Lower lobe of right lung (tissue), 2 donors: ENCODE data around the gene PCIF1. TPM values are rescaled to one million over a fixed set of nuclear protein-coding genes. Genes with fewer than 3 reads are reported as not detected.
"Not testable (repeated sequence)": the region's sequence is repeated elsewhere in the genome, so short reads cannot be mapped to it uniquely, and the experiment has no call there.

Experiments
- ATAC-seq, 2 donors: fragments of 200-7000 bp; cut with Tn5 transposase; one replicate each; pipeline ENCODE4 v1.9.1; 2020 to 2022; ENCODE audit warnings: mild to moderate bottlenecking in 2 of 2, moderate library complexity in 2 of 2
- DNase-seq: peaks from one replicate; pipeline ENCODE4 v3.0.0-alpha.2; 2020
- H3K27ac ChIP-seq: fragments of 200-600 bp; one replicate; pipeline ENCODE4 v1.8.0; 2022
- H3K27me3 ChIP-seq: fragments of 200-600 bp; one replicate; pipeline ENCODE4 v1.8.0; 2022; ENCODE audit warnings: low read depth
- H3K36me3 ChIP-seq: fragments of 200-600 bp; one replicate; pipeline ENCODE4 v1.8.0; 2022; ENCODE audit warnings: mild to moderate bottlenecking
- H3K4me1 ChIP-seq: fragments of 200-600 bp; one replicate; pipeline ENCODE4 v1.8.0; 2022
- H3K4me3 ChIP-seq: fragments of 200-600 bp; one replicate; pipeline ENCODE4 v1.8.0; 2022; ENCODE audit warnings: mild to moderate bottlenecking
- H3K9me3 ChIP-seq: fragments of 200-600 bp; one replicate; pipeline ENCODE4 v1.8.0; 2022
- intact Hi-C: fragments of 100-400 bp; cut with DNase I; formaldehyde crosslinking; loops from one replicate; pipeline ENCODE4 v1.11.0; 2022
- total RNA-seq: library from RNA; stranded (reverse); fragmentation: NEBNext Ultra II Directional; extraction: Animal tissue kit (Norgen Biotek cat#: 25700); gene quantifications from one replicate; pipeline ENCODE4 v1.2.1, GENCODE V29; 2021
- TF ChIP-seq, protein P1 (sequence below): fragments of 200-600 bp; IDR thresholded peaks from one replicate; pipeline ENCODE4 v1.8.0; 2022; ENCODE audit warnings: antibody characterized with exemption, mild to moderate bottlenecking
- donor health status: DM: no; HTN: yes; CAD: no; lungs with severe emphysema.

PCIF1 gene
- total RNA-seq, 1 donor from 2014 or later = 34.7 TPM

DNA sequence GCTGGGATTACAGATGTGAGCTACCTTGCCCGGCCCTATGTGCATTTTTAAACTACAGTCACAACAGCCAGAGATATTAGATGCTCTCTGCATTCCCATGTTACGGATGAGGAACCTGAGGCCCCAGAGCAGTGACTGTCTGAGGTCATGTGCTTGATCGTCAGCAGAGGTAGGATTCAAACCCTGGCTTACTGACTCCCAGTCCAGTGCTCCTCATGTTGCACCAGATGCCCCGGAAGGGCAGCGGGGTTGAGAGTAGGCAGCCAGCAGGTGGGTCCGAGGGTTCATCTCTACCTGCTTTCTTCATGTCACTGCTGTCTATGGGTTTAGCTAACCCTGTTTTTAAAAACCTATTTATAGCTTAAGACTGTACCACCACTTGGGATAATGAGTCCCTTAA lies 46.8 kb downstream of the PCIF1 start:
- no peak overlapping the region for H3K27ac ChIP-seq
- ATAC-seq = no peak
- intact Hi-C loops = no loop called here
- H3K4me1 ChIP-seq = no peaks in the 10 kb centered on the region
- no peaks in the 10 kb centered on the region for H3K27me3 ChIP-seq
- peak; percentile 11 for DNase-seq
- TF ChIP-seq, protein P1, sequence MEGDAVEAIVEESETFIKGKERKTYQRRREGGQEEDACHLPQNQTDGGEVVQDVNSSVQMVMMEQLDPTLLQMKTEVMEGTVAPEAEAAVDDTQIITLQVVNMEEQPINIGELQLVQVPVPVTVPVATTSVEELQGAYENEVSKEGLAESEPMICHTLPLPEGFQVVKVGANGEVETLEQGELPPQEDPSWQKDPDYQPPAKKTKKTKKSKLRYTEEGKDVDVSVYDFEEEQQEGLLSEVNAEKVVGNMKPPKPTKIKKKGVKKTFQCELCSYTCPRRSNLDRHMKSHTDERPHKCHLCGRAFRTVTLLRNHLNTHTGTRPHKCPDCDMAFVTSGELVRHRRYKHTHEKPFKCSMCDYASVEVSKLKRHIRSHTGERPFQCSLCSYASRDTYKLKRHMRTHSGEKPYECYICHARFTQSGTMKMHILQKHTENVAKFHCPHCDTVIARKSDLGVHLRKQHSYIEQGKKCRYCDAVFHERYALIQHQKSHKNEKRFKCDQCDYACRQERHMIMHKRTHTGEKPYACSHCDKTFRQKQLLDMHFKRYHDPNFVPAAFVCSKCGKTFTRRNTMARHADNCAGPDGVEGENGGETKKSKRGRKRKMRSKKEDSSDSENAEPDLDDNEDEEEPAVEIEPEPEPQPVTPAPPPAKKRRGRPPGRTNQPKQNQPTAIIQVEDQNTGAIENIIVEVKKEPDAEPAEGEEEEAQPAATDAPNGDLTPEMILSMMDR = no peak
- H3K4me3 ChIP-seq = no peak overlapping the region
- H3K36me3 ChIP-seq = no peaks in the 10 kb centered on the region
- no peaks in the 10 kb centered on the region for H3K9me3 ChIP-seq

DNA sequence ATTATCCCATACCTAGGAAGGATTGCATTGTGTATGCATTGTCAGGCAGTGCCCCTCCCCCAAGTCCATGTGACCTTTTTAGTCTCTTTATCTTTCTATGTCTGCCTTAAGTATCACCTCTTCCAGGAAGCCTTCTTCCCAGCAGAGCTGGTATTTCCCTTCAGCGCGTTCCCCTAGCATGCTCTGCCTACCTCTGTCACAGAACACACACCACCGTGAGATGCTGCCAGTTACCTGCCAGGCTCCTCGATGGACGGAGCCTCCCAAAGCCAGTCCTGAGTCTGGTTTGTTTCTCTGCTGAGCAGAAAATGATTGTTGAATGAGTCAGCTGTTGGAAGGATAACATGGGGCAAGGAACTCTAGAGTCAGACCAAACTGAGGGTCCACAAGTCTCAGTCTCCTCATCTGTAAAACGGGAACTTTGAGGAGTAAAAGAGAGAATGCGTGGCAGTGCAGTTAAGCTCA lies 48.8 kb downstream of the PCIF1 start:
- Histone ChIP-seq H3K4me3 (no peak overlapping the region), H3K9me3 (no peaks in the 10 kb centered on the region), H3K36me3 (no peaks in the 10 kb centered on the region), H3K27ac (no peak overlapping the region), H3K27me3 (no peaks in the 10 kb centered on the region), H3K4me1 (no peaks in the 10 kb centered on the region)
- ATAC-seq (no peak), DNase-seq (peak; percentile 4)
- intact Hi-C loops = no loop called here
- TF ChIP-seq, protein P1 = no peak

DNA sequence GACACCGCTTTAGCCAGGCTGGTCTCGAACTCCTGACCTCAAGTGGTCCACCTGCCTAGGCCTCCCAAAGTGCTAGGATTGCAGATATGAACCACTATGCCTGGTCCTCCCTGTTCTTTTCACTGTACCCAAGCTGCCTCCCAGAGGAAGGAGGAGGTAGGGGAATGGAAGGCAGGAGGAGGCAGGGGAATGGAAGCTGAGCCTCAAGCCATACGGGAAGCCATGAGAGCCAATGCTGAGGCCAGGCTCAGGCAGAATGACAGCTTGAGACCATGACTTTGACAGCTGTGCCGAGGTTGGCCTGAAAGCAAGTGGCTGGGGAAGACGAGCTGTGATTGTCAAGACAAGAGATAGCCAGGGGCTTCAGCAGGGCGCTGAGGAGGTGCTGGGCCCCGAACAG lies 51.1 kb downstream of the PCIF1 start:
- Histone ChIP-seq H3K36me3 (no peaks in the 10 kb centered on the region), H3K27me3 (peaks cover 6% of the 10 kb centered on the region), H3K4me3 (no peak overlapping the region), H3K9me3 (no peaks in the 10 kb centered on the region), H3K4me1 (no peaks in the 10 kb centered on the region), H3K27ac (no peak overlapping the region)
- DNase-seq = peak; percentile 24
- ATAC-seq = no peak
- TF ChIP-seq, protein P1 = no peak
- intact Hi-C loops = no loop called here

DNA sequence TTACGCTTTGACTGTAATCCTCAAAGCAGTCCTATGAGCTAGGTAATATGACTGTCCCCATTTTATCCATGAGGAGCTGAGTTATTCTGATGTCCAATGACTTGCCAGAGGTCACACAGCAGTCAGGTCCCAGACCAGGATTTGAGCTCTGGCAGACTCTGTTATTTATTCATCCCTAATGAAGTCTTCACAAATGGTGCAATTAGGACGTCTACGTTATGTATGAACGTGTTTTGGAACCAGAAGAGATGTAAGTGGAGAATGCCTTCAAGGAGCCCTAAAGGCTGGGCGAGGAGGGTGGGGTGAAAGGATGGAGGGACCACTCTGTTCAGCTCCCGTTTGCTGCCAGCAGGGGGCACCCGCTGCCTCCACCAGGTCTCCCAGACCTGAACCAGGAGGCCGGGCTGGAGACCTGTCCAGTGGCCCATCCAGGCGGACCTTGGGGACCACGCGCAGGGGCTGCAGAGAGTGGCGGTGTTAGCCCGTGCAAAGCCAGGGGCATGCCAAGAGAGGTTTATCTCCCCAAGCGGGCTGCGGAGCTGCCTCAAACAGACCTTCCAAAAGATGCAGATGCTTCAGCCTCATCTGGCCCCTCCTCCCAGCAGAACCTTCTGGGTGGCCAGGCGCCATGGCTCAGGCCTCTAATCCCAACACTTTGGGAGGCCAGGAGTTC lies 52.8 kb downstream of the PCIF1 start:
- TF ChIP-seq, protein P1 = peak; percentile 92
- Histone ChIP-seq H3K4me3 (no peak overlapping the region), H3K4me1 (no peaks in the 10 kb centered on the region), H3K9me3 (no peaks in the 10 kb centered on the region), H3K27ac (no peak overlapping the region), H3K27me3 (peaks cover 16% of the 10 kb centered on the region), H3K36me3 (no peaks in the 10 kb centered on the region)
- ATAC-seq (peak; percentile 90 to 92), DNase-seq (peak; percentile 87)
- intact Hi-C loops = no loop called here

DNA sequence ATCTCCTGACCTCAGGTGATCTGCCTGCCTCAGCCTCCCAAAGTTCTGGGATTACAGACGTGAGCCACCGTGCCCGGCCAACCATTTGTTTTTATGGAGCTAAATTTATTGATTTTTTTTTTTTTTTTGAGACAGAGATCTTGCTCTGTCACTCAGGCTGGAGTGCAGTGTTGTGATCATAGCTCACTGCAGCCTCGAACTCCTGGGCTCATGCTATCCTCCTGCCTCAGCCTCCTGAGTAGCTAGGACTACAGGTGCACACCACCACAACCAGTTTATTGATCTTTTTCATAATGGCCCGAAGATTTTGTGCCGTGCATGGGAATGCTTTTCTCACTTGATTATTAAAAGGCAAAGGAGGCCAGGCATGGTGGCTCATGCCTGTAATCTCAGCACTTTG lies 54.3 kb downstream of the PCIF1 start:
- DNase-seq = peak; percentile 4
- H3K4me3 ChIP-seq, H3K27ac ChIP-seq, ATAC-seq, H3K9me3 ChIP-seq, H3K36me3 ChIP-seq, H3K4me1 ChIP-seq, intact Hi-C loops: not testable (repeated sequence)
- H3K27me3 ChIP-seq = peaks cover 16% of the 10 kb centered on the region

DNA sequence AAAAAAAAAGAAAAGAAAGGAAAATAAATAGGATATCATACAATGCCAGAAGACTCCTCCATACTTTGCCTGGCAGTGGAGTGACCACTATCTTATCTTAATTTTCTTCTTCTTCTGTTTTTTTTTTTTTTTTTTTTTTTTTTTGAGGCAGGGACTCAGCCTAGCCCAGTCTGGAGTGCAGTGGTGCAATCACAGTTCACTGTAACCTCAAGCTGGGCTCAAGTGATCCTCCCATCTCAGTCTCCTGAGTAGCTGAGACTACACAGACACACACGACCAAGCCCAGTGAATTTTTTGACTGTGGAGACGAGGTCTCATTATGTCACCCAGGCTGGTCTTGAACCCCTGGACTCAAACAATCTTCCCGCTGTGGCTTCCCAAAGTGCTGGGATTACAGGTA lies 57.1 kb downstream of the PCIF1 start:
- no peak overlapping the region for H3K27ac ChIP-seq
- intact Hi-C loops = no loop called here
- DNase-seq (no peak), ATAC-seq (no peak)
- no peak overlapping the region for H3K4me3 ChIP-seq
- H3K4me1 ChIP-seq = no peaks in the 10 kb centered on the region
- H3K36me3 ChIP-seq = no peaks in the 10 kb centered on the region
- H3K27me3 ChIP-seq = peaks cover 20% of the 10 kb centered on the region
- no peaks in the 10 kb centered on the region for H3K9me3 ChIP-seq
- TF ChIP-seq, protein P1 = no peak
